ENCODE measurements around the gene AQP3. TPM values are rescaled to one million over a fixed set of nuclear protein-coding genes. Genes with fewer than 3 reads are reported as not detected.

The AQP3 gene
- total RNA-seq, 1 experiment from 2014 or later: 24.8 TPM

DNA sequence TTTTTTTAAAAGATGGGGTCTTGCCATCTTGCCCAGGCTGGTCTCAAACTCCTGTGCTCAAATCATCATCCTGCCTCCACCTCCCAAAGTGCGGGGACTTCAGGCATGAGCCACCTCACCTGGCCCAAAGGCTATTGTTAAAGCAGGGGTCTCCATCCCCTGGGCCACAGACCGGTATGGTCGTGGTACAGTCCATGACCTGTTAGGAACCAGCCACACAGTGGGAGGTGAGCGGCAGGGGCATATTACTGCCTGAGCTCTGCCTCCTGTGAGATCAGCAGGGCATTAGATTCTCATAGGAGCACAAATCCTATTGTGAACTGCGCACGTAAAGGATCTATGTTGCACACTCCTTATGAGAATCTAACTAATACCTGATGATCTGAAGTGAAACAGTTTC, 33.6 kb upstream of the AQP3 start:
- no peaks in the 10 kb centered on the region for H3K9me3 Mint-ChIP-seq (ENCODE audit: unreplicated experiment)
- no peaks in the 10 kb centered on the region for H3K9me3 ChIP-seq
- H3K4me1 ChIP-seq: peaks cover 3% of the 10 kb centered on the region; the same call in 1 of the 2 replicates
- no peaks in the 10 kb centered on the region for H3K4me1 Mint-ChIP-seq (ENCODE audit: low read depth, unreplicated experiment)
- TF ChIP-seq, protein P1, sequence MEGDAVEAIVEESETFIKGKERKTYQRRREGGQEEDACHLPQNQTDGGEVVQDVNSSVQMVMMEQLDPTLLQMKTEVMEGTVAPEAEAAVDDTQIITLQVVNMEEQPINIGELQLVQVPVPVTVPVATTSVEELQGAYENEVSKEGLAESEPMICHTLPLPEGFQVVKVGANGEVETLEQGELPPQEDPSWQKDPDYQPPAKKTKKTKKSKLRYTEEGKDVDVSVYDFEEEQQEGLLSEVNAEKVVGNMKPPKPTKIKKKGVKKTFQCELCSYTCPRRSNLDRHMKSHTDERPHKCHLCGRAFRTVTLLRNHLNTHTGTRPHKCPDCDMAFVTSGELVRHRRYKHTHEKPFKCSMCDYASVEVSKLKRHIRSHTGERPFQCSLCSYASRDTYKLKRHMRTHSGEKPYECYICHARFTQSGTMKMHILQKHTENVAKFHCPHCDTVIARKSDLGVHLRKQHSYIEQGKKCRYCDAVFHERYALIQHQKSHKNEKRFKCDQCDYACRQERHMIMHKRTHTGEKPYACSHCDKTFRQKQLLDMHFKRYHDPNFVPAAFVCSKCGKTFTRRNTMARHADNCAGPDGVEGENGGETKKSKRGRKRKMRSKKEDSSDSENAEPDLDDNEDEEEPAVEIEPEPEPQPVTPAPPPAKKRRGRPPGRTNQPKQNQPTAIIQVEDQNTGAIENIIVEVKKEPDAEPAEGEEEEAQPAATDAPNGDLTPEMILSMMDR (IDR thresholded peaks at IDR 0.05; ENCODE audit: insufficient read depth in 1 of 2, low read depth in 1 of 2, low read length in 1 of 2, severe bottlenecking in 1 of 2, unreplicated experiment in 1 of 2): no peak
- ChIA-PET POLR2A (no interaction called here), CTCF (no interaction called here)
- H3K36me3 ChIP-seq (ENCODE audit: control insufficient read depth, insufficient read depth, low read length): no peaks in the 10 kb centered on the region
- DNase-seq: no peak
- no TSS peak for BruUV-seq (replicated peaks)
- H3K27me3 ChIP-seq (replicated peaks; ENCODE audit: control insufficient read depth, insufficient read depth, low read length): no peaks in the 10 kb centered on the region
- H3K4me3 Mint-ChIP-seq (ENCODE audit: unreplicated experiment): no peak overlapping the region
- H3K27ac Mint-ChIP-seq (ENCODE audit: unreplicated experiment): no peak overlapping the region
- H3K36me3 Mint-ChIP-seq (ENCODE audit: insufficient read depth, unreplicated experiment): no peaks in the 10 kb centered on the region
- H3K4me3 ChIP-seq (ENCODE audit: low read depth, low read length): no peak overlapping the region
- intact Hi-C loops (cut with micrococcal nuclease; ENCODE audit: unreplicated experiment): no loop called here
- H3K27me3 Mint-ChIP-seq (ENCODE audit: insufficient read depth, unreplicated experiment): no peaks in the 10 kb centered on the region

DNA sequence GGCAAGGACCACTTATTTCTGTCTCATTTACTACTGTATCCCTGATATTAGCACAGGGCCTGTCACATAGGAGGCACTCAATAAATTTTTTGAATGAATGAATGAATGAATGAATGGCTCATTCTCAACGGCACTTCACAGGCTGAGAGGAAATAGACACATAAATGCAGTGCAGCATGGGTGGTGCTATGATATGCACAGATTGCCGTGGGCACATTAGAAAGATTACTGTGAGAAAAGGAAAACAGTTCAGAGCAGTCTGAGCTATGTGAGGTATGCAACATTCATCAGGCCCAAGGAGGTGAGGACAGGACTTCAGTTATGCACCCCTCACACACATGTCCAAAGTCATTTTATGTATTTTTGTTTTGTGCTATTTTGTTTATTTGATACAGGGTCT, 32.7 kb upstream of the AQP3 start:
- Histone ChIP-seq H3K4me1 (peaks cover 3% of the 10 kb centered on the region; the same call in 1 of the 2 replicates), H3K4me3 (ENCODE audit: low read depth, low read length) (no peak overlapping the region), H3K27me3 (replicated peaks; ENCODE audit: control insufficient read depth, insufficient read depth, low read length) (no peaks in the 10 kb centered on the region), H3K36me3 (ENCODE audit: control insufficient read depth, insufficient read depth, low read length) (no peaks in the 10 kb centered on the region), H3K9me3 (no peaks in the 10 kb centered on the region)
- CTCF ChIA-PET: interaction anchor here (0.9 kb wide), 1 partner anchor 27 kb away, joined by 4 read pairs; no protein-coding TSS in a partner anchor
- no peak overlapping the region for H3K27ac Mint-ChIP-seq (ENCODE audit: unreplicated experiment)
- DNase-seq: no peak
- POLR2A ChIA-PET: no interaction called here
- no peaks in the 10 kb centered on the region for H3K36me3 Mint-ChIP-seq (ENCODE audit: insufficient read depth, unreplicated experiment)
- H3K27me3 Mint-ChIP-seq (ENCODE audit: insufficient read depth, unreplicated experiment): no peaks in the 10 kb centered on the region
- intact Hi-C loops (cut with micrococcal nuclease; ENCODE audit: unreplicated experiment): no loop called here
- TF ChIP-seq, protein P1 (IDR thresholded peaks at IDR 0.05; ENCODE audit: insufficient read depth in 1 of 2, low read depth in 1 of 2, low read length in 1 of 2, severe bottlenecking in 1 of 2, unreplicated experiment in 1 of 2): no peak
- H3K4me3 Mint-ChIP-seq (ENCODE audit: unreplicated experiment): no peak overlapping the region
- no peaks in the 10 kb centered on the region for H3K4me1 Mint-ChIP-seq (ENCODE audit: low read depth, unreplicated experiment)
- BruUV-seq (replicated peaks): no TSS peak
- no peaks in the 10 kb centered on the region for H3K9me3 Mint-ChIP-seq (ENCODE audit: unreplicated experiment)

DNA sequence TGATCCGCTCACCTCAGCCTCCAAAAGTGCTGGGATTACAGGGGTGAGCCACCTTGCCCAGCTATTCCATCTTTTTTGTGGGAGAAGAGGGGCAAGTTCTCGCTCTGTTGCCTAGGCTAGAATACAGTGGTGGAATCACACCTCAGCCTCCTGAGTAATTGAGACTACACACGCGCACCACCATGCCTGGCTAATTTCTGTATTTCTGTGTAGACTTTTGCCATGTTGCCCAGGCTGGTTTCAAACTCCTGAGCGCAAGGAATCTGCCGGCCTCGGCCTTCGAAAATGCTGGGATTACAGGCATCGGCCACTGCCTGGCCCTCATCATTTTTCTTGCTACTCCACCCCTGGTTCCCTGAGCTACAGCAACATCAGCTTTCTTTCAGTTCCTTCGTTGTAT, 29.1 kb upstream of the AQP3 start:
- TF ChIP-seq, protein P1 (IDR thresholded peaks at IDR 0.05; ENCODE audit: insufficient read depth in 1 of 2, low read depth in 1 of 2, low read length in 1 of 2, severe bottlenecking in 1 of 2, unreplicated experiment in 1 of 2): no peak
- Histone ChIP-seq H3K4me3 (ENCODE audit: low read depth, low read length) (no peak overlapping the region), H3K27me3 (replicated peaks; ENCODE audit: control insufficient read depth, insufficient read depth, low read length) (no peaks in the 10 kb centered on the region), H3K4me1 (peaks cover 11% of the 10 kb centered on the region), H3K36me3 (ENCODE audit: control insufficient read depth, insufficient read depth, low read length) (no peaks in the 10 kb centered on the region), H3K9me3 (no peaks in the 10 kb centered on the region)
- H3K27me3 Mint-ChIP-seq (ENCODE audit: insufficient read depth, unreplicated experiment): no peaks in the 10 kb centered on the region
- DNase-seq: no peak
- CTCF ChIA-PET: interaction anchor here (1.0 kb wide), 1 partner anchor 127 kb away, joined by 7 read pairs; no protein-coding TSS in a partner anchor
- BruUV-seq (replicated peaks): no TSS peak
- no peaks in the 10 kb centered on the region for H3K9me3 Mint-ChIP-seq (ENCODE audit: unreplicated experiment)
- POLR2A ChIA-PET: no interaction called here
- peaks cover 7% of the 10 kb centered on the region for H3K4me1 Mint-ChIP-seq (ENCODE audit: low read depth, unreplicated experiment)
- intact Hi-C loops (cut with micrococcal nuclease; ENCODE audit: unreplicated experiment): no loop called here
- H3K27ac Mint-ChIP-seq (ENCODE audit: unreplicated experiment): no peak overlapping the region
- peaks cover 13% of the 10 kb centered on the region for H3K36me3 Mint-ChIP-seq (ENCODE audit: insufficient read depth, unreplicated experiment)
- no peak overlapping the region for H3K4me3 Mint-ChIP-seq (ENCODE audit: unreplicated experiment)
